Measurements from ENCODE around the gene SPPL2B.

GRCh38 chr19:2358548-2359173 lies 30.2 kb downstream of the SPPL2B start:
- TF ChIP-seq, protein P1, sequence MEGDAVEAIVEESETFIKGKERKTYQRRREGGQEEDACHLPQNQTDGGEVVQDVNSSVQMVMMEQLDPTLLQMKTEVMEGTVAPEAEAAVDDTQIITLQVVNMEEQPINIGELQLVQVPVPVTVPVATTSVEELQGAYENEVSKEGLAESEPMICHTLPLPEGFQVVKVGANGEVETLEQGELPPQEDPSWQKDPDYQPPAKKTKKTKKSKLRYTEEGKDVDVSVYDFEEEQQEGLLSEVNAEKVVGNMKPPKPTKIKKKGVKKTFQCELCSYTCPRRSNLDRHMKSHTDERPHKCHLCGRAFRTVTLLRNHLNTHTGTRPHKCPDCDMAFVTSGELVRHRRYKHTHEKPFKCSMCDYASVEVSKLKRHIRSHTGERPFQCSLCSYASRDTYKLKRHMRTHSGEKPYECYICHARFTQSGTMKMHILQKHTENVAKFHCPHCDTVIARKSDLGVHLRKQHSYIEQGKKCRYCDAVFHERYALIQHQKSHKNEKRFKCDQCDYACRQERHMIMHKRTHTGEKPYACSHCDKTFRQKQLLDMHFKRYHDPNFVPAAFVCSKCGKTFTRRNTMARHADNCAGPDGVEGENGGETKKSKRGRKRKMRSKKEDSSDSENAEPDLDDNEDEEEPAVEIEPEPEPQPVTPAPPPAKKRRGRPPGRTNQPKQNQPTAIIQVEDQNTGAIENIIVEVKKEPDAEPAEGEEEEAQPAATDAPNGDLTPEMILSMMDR (IDR thresholded peaks at IDR 0.05), result no peak
- TF ChIP-seq POLR2A (IDR thresholded peaks at IDR 0.05), result no peak

Data from right lobe of liver (tissue), 4 donors.